ENCODE measurements around the gene SDSL.

SDSL gene

GRCh38 chr12:113422886-113423669, 898 bp downstream of the SDSL start:
- DNase-seq, result no peak

DNA sequence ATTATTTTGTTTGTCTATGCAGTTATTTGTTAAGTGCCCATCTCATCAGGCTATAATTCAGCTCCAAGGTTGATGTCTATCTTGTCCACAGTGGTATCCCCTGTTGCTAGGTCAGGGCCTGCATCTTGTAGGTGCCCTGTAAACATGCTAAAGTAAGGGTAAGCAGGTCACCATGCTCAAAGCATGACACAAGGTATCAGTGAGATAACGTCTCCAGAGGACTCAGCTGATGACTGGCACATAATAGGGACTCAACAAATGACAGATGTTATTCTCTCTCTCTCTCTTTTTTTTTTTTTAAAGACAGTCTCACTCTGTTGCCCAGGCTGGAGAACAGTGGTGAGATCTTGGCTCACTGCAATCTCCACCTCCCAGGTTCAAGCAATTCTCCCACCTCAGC, 2.3 kb downstream of the SDSL start:
- DNase-seq, result no peak

DNA sequence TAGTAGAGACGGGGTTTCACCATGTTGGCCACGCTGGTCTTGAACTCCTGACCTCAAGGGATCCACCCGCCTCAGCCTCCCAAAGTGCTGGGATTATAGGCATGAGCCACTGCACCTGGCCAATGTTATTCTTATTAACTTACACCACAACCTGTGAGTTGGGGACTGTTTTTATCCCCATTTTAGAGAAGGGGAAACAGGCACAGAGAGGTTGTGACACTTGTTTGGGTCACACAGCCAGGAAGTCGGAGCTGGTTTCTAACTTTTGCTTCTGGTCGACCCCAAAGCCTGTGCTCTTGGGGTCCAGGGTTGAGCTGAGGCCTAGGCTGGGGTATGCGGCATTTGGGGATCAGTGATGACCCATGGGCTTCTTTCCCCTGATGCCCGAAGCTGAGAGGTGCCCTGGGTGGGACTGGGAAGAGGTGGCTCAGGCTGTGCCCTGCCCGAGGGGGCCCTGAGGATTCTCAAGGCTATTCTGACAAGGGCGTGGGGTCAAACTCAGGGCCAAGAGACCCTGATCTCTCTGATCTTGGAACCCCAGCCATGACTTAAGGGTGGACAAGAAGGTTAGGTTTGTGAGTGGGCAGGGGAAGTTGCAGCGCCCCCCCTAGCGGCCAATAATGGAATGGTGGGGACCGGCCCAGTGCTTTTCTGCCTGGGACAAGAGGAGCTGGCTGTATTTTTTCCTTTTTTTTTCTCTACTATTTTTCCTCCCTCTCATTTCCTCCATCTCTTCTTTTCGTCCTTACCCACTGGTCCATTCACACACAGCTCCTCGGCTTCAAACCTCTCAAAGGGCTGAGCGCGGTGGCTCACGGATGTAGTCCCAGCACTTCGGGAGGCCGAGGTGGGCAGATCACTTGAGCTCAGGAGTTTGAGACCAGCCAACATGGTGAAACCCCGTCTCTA, 3.0 kb downstream of the SDSL start:
- peak; percentile 55 for DNase-seq

DNA sequence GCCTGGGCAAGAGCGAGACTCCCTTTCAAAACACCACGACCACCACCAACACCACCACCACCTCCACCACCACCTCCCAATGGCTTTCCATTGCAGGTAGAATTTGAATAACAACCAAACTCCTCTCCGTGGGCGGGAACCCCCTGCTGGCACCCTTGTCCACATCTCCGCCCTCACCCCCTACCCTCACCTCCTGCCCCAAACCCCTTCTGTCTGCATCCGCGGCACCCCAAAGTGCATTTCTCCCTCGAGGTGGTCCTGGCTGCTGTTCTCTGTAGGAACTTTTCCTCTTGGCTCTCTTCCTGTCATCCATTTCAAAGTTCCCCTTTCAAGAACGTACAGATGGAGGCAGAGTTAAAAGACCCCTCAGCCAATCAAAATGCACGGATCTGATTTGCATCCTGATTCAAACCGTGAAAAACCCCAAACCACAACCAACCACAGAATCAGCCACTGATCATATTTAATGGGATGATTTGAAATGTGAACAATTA, 3.8 kb downstream of the SDSL start:
- peak; percentile 23 for DNase-seq

GRCh38 chr12:113427882-113428281, 5.7 kb downstream of the SDSL start:
- no peak for DNase-seq

DNA sequence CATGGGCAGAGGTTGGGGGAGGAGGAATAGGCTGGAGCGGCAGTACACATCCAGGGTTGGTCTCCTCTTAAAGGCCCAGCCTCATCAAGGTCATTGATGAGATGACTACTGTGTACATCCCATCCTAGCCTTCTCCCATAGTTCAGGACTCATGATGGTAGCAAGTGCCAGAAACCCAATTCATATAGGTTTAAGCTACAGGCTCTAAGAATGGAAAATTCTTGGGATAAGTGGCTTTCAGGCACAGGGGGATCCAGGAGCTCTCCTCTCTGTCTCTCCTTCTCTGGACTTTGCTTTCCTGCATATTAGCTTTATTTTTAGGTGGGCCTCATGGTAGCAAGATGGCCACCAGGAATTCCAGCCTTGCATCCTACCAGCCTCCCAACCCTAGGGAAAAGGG, 6.3 kb downstream of the SDSL start:
- no peak for DNase-seq

DNA sequence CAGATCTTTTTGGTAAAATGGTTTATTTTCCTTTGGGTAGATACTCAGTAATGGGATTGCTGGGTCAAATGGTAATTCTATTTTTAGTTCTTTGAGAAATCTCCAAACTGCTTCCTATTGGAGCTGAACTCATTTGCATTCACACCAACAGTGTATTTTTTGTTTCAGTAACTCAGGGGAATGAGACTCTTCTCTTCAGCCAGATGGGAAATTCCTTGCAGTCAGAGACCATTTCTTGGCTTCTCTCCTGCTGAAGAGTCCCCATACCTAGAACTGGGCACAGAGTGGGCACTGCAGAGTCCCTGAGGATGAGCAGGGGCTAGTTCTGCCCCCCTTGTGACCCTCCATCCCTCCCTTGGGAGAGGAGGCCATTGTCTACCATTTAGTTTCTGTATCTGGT, 10.8 kb downstream of the SDSL start:
- no peak for DNase-seq

DNA sequence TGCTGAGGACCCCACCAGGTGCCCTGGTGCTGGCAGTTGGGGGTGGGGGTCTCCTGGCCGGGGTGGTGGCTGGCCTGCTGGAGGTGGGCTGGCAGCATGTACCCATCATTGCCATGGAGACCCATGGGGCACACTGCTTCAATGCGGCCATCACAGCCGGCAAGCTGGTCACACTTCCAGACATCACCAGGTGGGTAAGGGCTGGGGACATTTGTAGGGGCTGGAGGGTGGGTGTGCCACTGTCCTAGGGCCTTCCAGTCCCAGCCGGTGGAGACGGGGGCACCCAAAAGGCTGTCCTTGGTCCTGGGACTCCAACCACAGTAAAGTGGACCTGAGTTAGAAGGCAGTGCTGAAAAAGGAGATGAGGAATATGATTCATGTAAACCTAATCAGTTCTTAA, 13.2 kb downstream of the SDSL start:
- DNase-seq, result no peak

- DNase-seq, result no peak
Measured at GRCh38 chr12:113436586-113436985, 14.4 kb downstream of the SDSL start.

GRCh38 chr12:113436993-113437728, 15.0 kb downstream of the SDSL start:
- no peak for DNase-seq

DNA sequence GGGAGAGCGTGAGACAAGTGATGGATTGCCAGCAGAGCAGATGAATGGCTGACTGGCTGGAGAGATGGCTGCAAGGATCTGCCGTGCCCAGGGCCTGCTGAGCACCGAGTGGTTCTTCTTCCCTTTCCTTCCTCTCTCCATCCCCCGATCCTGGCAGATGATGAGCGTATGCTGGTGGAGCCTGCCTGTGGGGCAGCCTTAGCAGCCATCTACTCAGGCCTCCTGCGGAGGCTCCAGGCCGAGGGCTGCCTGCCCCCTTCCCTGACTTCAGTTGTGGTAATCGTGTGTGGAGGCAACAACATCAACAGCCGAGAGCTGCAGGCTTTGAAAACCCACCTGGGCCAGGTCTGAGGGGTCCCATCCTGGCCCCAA, 15.5 kb downstream of the SDSL start:
- no peak for DNase-seq

GRCh38 chr12:113438523-113439300, 16.5 kb downstream of the SDSL start:
- DNase-seq, result no peak

DNA sequence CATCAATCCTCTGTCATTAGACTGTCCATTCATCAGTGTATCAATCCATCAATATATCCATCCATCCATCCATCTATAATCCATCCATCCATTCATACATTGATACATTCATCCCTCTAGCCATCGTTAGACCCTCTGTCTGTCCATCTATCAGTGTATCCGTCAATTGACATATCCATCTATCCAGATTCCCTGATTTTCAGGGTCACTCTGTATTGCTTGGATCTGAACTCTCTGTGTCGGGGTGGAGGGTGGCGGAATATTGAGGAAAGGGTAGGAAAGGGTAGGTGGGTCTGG, 17.1 kb downstream of the SDSL start:
- DNase-seq, result no peak

DNA sequence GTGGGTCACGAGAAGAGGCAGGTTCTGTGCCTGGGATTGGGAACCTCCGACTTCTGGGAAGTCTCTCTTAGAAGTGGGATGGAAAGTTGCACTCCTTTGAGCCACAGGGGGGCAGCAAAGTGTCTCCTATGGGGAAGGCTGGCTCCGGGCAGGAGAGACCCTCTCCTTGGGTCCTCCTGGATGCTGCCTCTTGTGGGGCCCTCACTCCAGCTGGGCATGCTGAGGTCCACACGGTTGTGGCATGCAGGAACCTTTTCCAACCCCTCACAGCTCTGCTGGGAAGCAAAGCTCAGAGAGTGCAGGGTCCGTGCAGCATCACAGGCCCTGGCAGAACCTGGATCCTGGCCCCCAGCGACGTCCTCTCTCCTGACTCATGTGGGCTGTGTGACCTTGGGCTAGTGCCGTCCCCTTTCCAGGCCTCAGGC, 17.4 kb downstream of the SDSL start:
- no peak for DNase-seq

GRCh38 chr12:113440336-113440735, 18.2 kb downstream of the SDSL start:
- no peak for DNase-seq

GRCh38 chr12:113440947-113441782, 19.0 kb downstream of the SDSL start:
- no peak for DNase-seq

GRCh38 chr12:113443030-113443539, 20.9 kb downstream of the SDSL start:
- DNase-seq, result no peak

DNA sequence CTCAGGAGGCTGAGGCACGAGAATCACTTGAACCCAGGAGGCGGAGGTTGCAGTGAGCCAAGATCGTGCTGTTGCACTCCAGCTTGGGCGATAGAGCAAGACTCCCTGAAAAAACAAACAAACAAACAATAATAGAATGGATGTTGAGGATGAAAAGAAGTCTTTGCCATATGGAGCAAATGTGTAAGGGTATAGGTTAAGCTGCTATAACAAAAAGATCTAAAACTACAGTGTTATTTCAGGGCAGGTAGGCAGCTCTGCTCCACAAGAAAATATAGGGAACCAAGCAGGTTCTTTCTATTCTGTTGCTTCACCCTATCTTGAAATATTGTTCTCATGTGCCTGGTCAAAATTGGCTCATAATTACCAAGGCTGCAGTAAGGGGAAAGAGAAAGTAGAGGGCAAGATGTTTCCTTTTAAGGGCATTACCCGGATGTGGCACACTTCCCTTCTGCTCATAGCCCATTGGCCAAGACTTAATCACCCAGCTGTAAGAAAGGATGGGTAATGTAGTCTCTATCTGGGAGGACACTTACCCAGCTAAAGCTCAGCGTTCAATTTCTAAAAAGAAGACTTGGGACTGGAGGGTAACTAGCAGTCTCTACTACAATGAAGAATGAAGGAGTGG, 23.5 kb downstream of the SDSL start:
- DNase-seq, result no peak

GRCh38 chr12:113448873-113449272, 26.7 kb downstream of the SDSL start:
- DNase-seq, result no peak

DNA sequence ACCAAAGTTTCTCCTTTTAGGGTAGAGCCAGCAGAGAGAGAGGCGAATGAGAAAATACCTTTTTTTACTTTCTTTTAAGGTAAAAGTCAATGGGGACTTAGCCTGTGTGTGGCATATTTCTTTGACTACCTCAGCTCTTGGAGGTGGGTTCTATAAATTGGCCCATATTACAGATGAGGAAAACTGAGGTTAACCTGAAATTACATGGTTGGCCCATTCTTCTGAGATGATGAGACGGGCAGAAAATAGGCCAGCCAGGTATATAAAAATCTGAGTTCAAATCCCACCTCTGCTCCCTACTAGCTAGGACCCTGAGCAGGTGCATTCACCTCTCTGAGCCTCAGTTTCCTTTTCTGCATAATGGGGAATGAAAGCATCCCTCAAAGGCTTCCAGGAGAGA, 27.1 kb downstream of the SDSL start:
- no peak for DNase-seq

DNA sequence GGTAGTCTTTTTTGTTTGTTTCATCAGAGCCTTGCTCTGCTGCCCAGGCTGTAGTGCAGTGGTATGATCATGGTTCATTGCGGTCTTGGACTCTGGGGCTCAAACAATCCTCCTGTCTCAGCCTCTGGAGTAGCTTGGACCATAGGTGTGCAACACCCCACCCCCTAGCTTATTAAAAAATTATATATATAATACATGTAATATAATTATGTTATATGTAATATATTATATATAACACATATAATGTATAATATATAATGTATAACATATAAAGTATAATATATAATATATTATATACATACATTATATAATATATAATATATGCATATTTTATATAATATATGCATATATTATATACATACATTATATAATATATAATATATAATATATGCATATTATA, 27.7 kb downstream of the SDSL start:
- DNase-seq, result no peak

All from activated CD4-positive, alpha-beta T cell treated with anti-CD3 and anti-CD28 coated beads, Interleukin-10, Interleukin-2, amounts not matched to agents 100 ng/mL and 50 ng/mL, durations not matched to agents 16 hours and 8 hours (primary cell).